GM21423 (cell line): ENCODE results near the gene EHD3.

Experiments used
- ATAC-seq: cut with Tn5 transposase; IDR thresholded peaks from one replicate; pipeline ENCODE4 v1.9.1; 2021; ENCODE audit warnings: mild to moderate bottlenecking, moderate library complexity; ENCODE audit not compliant: unreplicated experiment

EHD3 gene

GRCh38 chr2:31212659-31213600 lies 21.0 kb upstream of the EHD3 start:
- no peak for ATAC-seq

DNA sequence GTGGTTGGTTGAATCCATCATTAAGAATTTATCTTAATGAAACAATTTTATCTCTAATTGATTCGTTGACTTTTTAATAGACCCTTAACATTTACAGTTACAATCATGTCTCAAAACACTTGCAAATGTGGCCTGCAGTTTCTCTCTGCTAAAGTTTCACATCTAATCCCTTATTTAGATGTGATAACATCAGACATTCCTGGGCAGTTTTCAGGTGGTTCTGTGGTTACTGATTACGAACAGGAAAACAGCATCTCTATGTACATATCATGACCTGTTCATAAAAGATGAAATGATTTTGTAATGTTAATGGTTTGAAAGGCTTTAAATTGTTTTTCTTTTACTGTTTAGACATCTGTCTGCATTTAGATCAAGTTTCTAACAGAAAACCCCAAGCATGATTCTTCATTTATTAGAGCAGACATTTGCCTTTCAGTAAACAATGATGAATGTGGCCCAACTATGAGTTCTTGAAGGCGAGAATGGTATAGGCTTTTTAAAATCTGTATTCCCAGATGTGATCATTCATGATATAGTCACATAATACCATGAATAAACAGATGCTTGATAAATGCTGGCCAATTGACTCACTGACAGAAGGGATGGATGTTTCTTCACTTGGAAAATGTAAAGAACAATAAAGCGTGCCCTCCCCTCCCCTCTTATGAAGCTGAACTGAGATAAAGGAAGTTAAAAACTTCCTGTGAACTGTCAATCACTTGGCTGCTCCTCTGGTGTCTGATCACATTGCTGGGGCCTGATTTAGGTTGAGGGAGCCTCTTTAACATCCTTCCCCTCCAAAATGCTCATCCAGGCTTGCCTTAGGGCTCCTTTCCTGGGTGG lies 20.1 kb upstream of the EHD3 start:
- no peak for ATAC-seq

- ATAC-seq: no peak
Measured at GRCh38 chr2:31214444-31214915, 19.5 kb upstream of the EHD3 start.

DNA sequence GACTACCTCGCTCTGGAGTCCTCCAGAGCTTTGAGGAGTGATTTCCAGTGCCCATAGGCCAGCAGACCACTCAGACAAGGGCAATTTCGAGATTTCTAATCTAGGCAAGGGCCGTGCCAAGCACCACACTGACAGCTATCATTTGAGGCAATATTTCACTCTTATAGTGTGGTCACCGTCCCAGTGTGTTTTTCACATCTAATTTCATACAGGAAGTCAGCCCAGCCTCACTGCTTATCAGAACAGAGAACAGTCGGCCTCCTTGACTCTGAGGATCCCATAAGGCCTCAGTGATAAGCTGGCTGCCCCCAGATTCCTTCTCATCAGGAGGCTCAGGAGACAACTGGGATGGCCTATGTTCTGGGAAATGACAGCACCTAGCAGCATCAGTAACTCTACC lies 17.2 kb upstream of the EHD3 start:
- peak; percentile 33 for ATAC-seq

DNA sequence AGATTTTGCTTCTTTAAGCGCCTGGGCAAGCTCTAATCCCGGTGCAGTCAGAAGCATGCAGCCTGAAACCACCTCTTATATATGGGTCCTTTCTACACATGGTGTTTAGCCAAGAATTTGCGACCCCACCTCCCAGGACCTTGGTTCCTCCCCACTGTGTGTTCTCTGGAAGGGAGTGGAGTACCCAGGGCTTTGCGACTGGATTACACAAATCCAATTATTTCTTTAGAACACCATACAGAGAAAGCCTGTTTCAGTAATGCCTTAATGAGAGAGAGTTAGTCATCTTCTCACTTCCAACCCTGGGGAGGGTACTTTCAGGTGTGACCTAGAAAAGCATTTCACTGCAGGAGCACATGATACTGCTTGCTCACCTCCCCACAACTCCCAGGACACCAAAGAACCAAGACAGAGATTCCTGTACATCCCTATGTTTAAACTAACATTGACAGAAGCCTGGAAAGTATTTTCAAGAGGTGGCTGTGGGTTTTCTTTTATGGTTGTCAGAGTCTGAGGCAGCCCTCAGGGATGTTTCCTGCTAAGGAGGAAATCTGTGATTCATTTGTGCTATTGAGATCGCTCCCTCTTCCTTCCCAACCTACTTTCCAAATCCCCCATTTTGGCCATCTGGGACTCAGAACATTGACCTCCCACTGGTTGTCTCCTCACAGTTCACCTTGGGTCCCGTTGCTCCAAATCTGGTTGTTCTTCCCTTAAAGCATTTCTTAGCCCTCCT lies 16.3 kb upstream of the EHD3 start, which contains the start of gene CAPN14:
TSS of gene CAPN14 (minus strand) at position 51 of the 736 bp plus-strand sequence. CDS start 12,068 bp downstream, outside the sequence.
- ATAC-seq: no peak

GRCh38 chr2:31219131-31219969 lies 14.6 kb upstream of the EHD3 start:
- ATAC-seq: peak; percentile 74

GRCh38 chr2:31221544-31221943 lies 12.4 kb upstream of the EHD3 start:
- ATAC-seq: no peak

DNA sequence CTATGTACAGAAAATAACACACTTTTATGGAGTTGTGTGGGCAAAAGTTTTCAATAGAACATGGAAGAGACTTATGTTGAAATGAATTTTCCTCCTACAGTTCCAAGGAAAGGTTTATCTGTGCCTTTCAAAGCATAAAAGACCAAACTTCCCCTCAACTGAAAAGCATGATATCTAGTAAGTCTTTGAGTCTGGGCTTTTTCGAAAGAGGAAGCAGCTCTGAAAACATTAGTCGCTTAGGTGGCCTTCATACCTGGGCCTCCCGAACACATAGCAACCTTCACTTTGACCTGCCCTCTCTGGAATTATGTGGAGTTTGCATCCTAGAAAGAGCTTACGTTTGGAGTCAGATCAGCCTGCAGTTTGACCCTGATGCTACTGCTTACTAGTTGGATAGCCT lies 11.9 kb upstream of the EHD3 start:
- no peak for ATAC-seq

DNA sequence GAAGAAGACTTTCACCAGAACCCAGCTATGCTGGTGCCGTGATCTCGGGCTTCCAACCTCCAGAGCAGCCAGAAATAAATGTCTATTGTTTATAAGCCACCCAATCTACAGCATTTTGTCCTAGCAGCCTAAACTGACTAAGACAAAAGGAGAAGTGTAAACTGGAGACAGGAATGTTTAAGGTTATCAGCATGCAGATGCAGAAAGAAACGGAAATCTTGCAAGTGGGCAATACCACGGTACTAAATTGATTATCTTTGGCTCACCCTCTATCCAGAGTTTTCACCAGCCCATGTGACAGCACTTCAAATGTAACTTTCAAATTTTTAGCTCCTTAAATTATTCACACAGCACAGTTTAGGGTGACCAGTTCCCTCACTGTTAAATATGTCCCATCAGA lies 10.9 kb upstream of the EHD3 start:
- ATAC-seq: no peak

GRCh38 chr2:31223749-31224148 lies 10.2 kb upstream of the EHD3 start:
- no peak for ATAC-seq

GRCh38 chr2:31226266-31226665 lies 7.7 kb upstream of the EHD3 start:
- no peak for ATAC-seq

- no peak for ATAC-seq
Measured at GRCh38 chr2:31227110-31227509, 6.8 kb upstream of the EHD3 start.

DNA sequence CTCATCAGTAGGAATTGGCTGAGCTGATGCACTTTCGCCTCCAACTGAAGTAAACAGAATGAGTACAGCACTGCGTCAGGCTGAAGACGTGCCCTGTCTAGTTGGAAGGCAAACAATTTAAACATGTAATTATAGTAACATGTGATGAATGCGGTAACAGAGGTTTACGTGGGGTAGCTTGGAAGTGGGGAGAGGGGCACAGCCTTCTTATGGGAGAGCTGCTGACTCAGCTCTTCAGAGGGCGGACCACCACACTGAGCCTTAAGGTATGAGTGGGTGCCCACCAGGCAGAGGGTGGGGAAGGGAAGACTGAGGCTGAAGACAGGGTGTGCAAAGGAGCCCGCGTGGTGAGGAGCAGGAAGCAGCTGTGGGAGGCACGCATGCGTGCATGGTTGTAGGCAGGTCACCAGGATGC lies 6.2 kb upstream of the EHD3 start:
- no peak for ATAC-seq

DNA sequence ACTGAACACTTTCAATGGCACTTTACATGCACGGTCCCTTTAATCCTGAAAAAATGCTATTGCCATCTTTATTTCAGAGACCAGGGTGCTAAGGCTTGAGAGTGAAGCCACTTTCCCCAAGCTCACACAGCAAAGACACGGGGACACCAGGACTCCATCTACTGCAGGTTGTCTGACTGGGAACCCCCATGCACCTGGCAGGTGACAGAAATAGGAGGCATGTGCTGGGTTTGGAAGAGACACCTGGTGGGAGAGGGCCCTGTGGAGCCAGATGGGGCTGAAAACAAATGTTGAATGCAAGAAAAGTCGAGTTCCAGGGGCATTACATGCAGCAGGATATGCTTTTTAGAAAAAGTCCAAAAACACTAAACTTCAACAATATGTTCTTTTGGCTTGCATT lies 5.2 kb upstream of the EHD3 start:
- no peak for ATAC-seq

GRCh38 chr2:31230751-31231150 lies 3.2 kb upstream of the EHD3 start:
- ATAC-seq: no peak

DNA sequence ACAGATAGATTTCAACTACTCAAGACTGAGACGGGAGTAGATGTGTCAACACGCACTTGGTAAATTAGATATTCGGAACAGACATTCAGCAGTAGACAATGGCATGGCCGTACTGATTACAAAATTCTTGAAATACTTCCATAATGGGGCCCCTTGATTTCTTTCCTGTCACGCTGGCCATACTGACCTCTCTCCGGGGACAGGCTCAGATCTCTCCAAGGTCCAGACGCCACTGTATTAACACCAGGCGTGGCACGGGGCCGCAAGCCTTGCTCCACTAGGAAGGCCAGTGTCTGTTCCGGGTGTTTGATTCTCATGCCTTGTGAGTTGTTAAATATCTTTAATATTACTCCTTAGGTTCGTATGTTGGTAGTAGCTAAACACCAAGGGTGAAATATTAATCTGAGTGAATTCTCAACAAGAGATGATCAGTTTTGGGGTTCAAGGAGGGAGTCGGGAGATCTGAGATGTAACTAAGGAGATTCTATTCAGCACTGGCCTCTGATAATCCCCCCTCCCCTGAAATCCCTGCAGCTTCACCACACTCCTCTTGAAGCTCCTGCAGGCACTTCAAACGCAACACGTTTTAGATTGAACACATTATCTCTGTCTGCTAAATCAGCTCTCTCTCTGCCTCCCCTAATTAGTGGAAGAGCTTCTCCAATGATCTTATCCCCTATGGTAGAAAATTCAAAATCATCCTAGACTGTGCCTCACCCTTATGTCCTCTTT lies 2.2 kb upstream of the EHD3 start:
- ATAC-seq: no peak

- ATAC-seq: no peak
Measured at GRCh38 chr2:31232586-31232985, 1.4 kb upstream of the EHD3 start.

- ATAC-seq: no peak
Measured at GRCh38 chr2:31233231-31233630, 721 bp upstream of the EHD3 start.
